ENCODE data around the gene FHIT. TPM values are rescaled to one million over a fixed set of nuclear protein-coding genes. Genes with fewer than 3 reads are reported as not detected.

FHIT gene
- total RNA-seq, 4 donors from 2014 or later: 8.8 to 35.6 (median 12.6) TPM

GRCh38 chr3:59730591-59730990 is 1520.7 kb downstream of the FHIT start:
- Histone ChIP-seq H3K27ac (no peak overlapping the region), H3K27me3 (no peaks in the 10 kb centered on the region), H3K36me3 (no peaks in the 10 kb centered on the region), H3K9me3 (no peaks in the 10 kb centered on the region), H3K4me1 (no peaks in the 10 kb centered on the region), H3K4me3 (no peak overlapping the region)
- WGBS: 76% methylated on average over 4 of the region's 4 CpGs
- DNase-seq (ENCODE audit: low spot score in 2 of 2): no peak
- no peak for TF ChIP-seq POLR2A (IDR thresholded peaks at IDR 0.05)
- TF ChIP-seq CTCF (IDR thresholded peaks at IDR 0.05): no peak
- no peak for TF ChIP-seq EP300 (IDR thresholded peaks at IDR 0.05)
- no peak for TF ChIP-seq POLR2AphosphoS5 (IDR thresholded peaks at IDR 0.05)

GRCh38 chr3:59728587-59728908 is 1522.7 kb downstream of the FHIT start:
- Histone ChIP-seq H3K9me3 (no peaks in the 10 kb centered on the region), H3K36me3 (no peaks in the 10 kb centered on the region), H3K27ac (no peak overlapping the region), H3K27me3 (no peaks in the 10 kb centered on the region), H3K4me1 (no peaks in the 10 kb centered on the region), H3K4me3 (no peak overlapping the region)
- DNase-seq (ENCODE audit: low spot score in 2 of 2): no peak
- TF ChIP-seq CTCF (IDR thresholded peaks at IDR 0.05): no peak
- no peak for TF ChIP-seq POLR2AphosphoS5 (IDR thresholded peaks at IDR 0.05)
- TF ChIP-seq POLR2A (IDR thresholded peaks at IDR 0.05): no peak
- TF ChIP-seq EP300 (IDR thresholded peaks at IDR 0.05): no peak

- no peak for DNase-seq (ENCODE audit: low spot score in 2 of 2)
These were observed 1523.2 kb downstream of the FHIT start for GRCh38 chr3:59727902-59728586.

GRCh38 chr3:59726279-59726678 is 1525.0 kb downstream of the FHIT start:
- H3K9me3 ChIP-seq: no peaks in the 10 kb centered on the region

More at GRCh38 chr3:59727902-59728586, 1523.2 kb downstream of the FHIT start:
- no peaks in the 10 kb centered on the region for H3K4me1 ChIP-seq
- H3K27me3 ChIP-seq: no peaks in the 10 kb centered on the region
- H3K4me3 ChIP-seq: no peak overlapping the region
- TF ChIP-seq EP300 (IDR thresholded peaks at IDR 0.05) (no peak), POLR2AphosphoS5 (IDR thresholded peaks at IDR 0.05) (no peak), POLR2A (IDR thresholded peaks at IDR 0.05) (no peak)
- WGBS: 82% methylated on average over 4 of the region's 4 CpGs
- no peaks in the 10 kb centered on the region for H3K36me3 ChIP-seq
- H3K9me3 ChIP-seq: no peaks in the 10 kb centered on the region
- no peak overlapping the region for H3K27ac ChIP-seq

GRCh38 chr3:59717679-59718205 is 1533.5 kb downstream of the FHIT start:
- no peak overlapping the region for H3K4me3 ChIP-seq
- no peaks in the 10 kb centered on the region for H3K9me3 ChIP-seq
- no peaks in the 10 kb centered on the region for H3K4me1 ChIP-seq
- no peaks in the 10 kb centered on the region for H3K36me3 ChIP-seq
- 57% methylated on average over 1 of the region's 1 CpG for WGBS
- TF ChIP-seq POLR2A (IDR thresholded peaks at IDR 0.05) (no peak), EP300 (IDR thresholded peaks at IDR 0.05) (no peak), CTCF (IDR thresholded peaks at IDR 0.05) (no peak), POLR2AphosphoS5 (IDR thresholded peaks at IDR 0.05) (no peak)
- no peak overlapping the region for H3K27ac ChIP-seq
- DNase-seq (ENCODE audit: low spot score in 2 of 2): no peak
- H3K27me3 ChIP-seq: no peaks in the 10 kb centered on the region

More at GRCh38 chr3:59726279-59726678, 1525.0 kb downstream of the FHIT start:
- Histone ChIP-seq H3K36me3 (no peaks in the 10 kb centered on the region), H3K27ac (no peak overlapping the region), H3K4me1 (no peaks in the 10 kb centered on the region), H3K27me3 (no peaks in the 10 kb centered on the region), H3K4me3 (no peak overlapping the region)
- no peak for DNase-seq (ENCODE audit: low spot score in 2 of 2)
- 92% methylated on average over 2 of the region's 2 CpGs for WGBS
- no peak for TF ChIP-seq POLR2AphosphoS5 (IDR thresholded peaks at IDR 0.05)
- TF ChIP-seq POLR2A (IDR thresholded peaks at IDR 0.05): no peak
- TF ChIP-seq CTCF (IDR thresholded peaks at IDR 0.05): no peak
- TF ChIP-seq EP300 (IDR thresholded peaks at IDR 0.05): no peak

All from suprapubic skin (tissue), 4 donors.